ENCODE results near the gene ETV7.

ETV7 gene

GRCh38 chr6:36319821-36320220 is 67.6 kb downstream of the ETV7 start:
- DNase-seq (ENCODE audit: low read depth): no peak

- no peak for DNase-seq (ENCODE audit: low read depth)
These were observed 68.1 kb downstream of the ETV7 start for GRCh38 chr6:36319436-36319762.

GRCh38 chr6:36318690-36319435 is 68.6 kb downstream of the ETV7 start:
- DNase-seq (ENCODE audit: low read depth): no peak

GRCh38 chr6:36317623-36318022 is 69.8 kb downstream of the ETV7 start:
- no peak for DNase-seq (ENCODE audit: low read depth)
